ENCODE results near the gene RUNX1.

Gene RUNX1

DNA sequence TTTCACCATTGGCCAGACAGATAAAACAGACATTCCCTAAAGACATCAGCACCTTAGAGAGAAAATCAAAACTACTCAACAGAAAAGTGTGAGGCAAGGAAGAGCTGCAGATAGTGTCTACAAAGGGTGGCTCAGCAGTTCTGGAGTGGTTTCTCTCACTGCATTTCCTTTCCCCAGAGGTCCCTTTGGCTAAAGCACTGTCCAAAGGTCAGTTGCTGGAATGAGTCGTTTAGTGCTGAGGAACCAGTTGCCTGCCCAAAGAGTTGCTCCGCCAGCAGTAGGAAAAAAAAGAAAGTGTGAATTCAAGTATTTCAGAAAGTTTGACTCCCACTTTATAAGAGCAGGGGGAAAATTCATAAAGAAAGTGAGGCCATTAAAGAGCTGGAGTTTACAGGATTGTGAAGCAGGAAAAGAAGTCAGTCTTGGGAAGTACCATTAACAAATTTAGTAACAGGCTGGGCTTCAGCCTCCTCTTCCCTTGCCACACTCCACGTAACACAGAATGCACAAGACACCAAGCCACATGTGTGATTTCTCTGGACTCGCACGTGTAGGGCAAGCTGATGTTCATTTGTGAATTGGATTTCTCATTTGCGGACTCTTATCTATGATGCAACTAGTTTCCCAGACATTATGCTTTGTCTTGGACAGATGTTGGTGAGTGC lies 122.2 kb downstream of the RUNX1 start:
- no peak for DNase-seq (ENCODE audit: low spot score)
- no peak for FAIRE-seq

DNA sequence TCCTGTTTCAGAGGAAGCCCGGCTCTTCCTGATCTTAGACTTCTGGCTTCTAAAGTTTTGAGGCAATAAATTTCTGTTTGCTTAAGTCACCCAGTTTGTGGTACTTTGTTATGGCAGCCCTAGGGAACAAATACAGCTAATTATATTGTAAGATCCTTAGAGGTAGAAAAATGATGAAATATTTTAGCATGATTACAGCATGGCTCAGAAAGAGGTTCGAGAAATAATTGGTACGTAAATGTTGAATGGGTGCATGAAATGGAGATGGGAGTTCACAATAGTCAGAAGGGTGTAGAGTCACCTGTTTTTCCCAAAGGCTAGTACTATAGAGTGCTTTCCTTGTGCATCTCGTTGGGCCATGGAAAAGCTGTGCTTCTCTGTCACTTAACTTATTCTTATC lies 123.5 kb downstream of the RUNX1 start:
- DNase-seq (ENCODE audit: low spot score) (no peak), FAIRE-seq (no peak)

DNA sequence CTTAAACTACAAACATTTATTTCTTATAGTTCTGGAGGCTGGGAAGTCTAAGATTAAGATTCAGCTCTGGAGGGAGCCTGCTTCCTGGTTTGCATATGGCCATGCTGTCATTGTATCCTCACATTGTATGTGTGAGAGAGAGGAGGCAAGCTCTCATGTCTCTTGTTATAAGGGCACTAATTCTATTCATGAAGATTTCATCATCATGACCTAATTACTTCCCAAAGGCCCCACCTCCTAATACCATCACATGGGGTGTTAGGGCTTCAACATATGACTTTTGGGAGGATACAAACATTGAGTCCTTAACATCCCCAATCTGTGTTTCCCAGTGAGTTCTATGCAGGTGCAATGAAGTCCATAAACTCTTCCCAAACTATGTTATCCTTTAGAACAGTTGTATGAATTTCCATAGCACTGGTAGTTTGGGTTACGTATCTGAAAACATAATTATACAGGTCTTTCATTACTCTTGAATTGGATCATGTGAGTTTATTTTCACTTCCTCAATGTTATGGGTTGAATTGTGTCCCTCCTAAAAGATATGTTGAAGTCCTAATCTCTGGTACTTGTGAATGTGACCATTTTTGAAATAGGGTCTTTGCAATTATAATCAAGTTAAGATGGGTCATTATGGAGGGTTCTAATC lies 124.2 kb downstream of the RUNX1 start:
- no peak for FAIRE-seq
- DNase-seq (ENCODE audit: low spot score) = no peak

DNA sequence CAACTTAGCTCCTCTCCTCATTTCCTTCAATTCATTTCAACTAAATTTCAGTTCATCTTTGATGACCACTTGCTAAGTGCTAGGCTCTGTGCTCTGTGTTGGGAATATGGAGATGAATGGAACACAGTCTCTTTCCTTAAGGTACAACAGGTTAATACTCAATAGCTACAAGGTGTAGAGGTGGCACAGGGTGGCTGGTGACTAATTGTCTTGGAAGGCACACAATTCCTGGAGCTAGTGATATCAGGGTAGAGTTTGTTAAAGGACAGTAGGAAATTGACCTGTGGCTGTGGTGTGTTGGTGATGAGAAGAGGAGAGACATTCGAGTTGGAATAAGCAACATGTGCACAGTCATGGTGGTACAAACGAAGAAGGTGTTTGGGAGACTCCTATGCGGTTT lies 124.9 kb downstream of the RUNX1 start:
- FAIRE-seq (no peak), DNase-seq (ENCODE audit: low spot score) (no peak)

DNA sequence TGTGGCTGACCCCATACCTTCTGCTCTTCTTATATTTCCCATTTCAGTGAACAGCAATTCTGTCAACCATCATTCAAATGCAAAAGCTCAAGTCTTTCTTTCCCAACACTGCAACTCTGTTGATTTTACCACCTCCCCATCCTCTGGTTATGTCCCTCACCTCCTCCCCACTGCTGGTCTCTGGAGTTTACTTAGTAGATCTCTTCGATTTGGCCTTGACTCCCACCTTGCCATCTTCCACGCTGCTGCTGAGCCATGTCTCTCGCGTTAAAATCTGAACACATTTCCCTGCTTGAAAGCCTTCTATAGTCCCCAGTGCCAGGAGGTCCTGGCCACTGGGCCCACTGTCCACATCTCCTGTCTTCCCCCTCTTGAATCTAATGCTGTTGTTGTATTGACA lies 125.5 kb downstream of the RUNX1 start:
- no peak for FAIRE-seq
- no peak for DNase-seq (ENCODE audit: low spot score)

DNA sequence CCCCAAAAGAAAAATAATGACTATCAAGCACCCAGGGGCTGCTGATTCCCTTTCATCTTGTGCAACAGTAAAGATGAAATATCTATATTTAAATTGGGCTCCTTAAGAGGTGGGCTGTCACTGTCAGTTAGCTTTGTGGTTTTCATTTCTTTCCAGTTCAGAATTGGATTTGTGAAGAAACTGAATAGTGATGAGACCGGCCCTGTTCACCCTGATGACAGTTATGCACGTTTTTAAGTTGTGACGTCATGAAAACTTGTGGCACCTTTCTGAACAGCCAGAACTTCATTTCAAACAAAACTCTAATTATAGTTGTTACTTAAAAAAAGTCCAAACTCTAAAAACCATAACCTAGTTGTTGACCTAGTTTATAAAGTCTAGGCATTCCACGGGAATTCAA lies 125.9 kb downstream of the RUNX1 start:
- FAIRE-seq = no peak
- DNase-seq (ENCODE audit: low spot score) = no peak

DNA sequence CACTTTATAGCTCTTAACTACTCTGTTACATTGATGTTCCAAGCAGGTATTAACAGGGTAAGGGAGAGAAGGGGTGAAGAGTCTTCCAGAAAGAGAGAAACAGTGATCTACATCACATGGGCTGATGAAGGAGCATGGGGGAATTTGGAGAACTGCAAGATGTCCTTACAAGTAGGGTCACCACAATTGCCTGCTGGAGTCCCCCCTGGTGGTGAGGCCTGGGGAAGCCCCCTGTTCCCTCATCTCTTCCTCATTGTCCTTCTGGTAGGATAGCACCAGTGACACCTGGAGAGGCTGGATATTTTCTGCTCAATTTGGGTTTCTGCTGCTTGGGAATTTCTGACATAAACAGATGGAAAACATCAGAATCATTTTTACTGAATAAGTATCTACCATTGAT lies 126.6 kb downstream of the RUNX1 start:
- FAIRE-seq = no peak
- no peak for DNase-seq (ENCODE audit: low spot score)

DNA sequence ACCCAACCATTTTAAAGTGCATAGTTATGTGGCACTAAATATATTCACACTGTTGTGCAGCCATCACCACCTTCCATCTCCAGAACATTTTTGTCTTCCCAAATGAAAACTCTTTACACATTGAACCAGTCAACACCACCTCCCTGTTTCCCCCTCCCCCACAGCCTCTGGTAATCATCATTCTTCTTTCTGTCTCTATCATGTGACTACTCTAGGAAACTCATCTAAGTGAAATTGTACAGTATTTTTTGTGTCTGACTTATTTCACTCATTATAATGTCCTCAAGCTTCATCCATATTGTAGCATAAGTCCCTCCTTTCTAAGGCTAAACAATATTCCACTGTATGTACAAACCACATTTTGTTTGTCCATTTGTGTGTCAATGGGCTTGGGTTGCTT lies 128.0 kb downstream of the RUNX1 start:
- no peak for DNase-seq (ENCODE audit: low spot score)
- FAIRE-seq = no peak

DNA sequence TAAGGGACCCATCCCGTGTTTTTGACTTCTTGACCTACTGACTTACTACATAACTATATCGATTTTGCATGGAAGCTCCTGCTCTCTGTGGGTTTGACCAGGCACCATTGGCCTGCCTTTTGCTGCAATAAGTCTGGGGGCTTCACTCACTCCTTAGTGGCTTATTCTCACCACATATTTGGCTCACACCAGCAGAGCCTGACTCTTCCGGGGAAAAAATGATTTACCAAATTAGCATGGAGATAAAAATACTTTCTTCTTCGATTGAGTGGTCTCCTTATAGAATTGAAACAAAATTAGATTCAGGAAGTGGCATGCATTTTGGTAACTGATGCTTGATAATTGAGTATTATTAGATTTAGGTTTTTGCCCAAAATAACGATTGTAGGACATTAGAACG lies 129.7 kb downstream of the RUNX1 start:
- no peak for DNase-seq (ENCODE audit: low spot score)
- FAIRE-seq = no peak

DNA sequence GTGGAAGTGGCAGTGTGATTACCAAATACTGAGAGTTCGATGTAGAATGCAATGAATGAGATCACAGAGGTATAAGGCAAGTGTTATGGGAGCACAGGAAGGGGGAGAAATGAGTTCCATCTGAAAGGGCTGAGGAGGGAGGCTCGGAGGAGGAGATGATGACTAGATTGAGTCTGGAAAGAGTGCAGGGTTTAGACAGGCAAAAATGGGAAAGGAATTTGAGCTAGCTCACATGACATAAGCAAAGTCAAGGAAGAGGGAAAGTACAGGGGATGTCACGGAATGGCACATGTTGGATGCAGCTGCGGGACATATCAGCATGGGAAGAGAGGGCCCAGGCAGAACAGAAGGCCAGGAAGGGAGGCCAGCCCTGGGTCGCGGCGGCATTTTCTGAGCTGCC lies 132.7 kb downstream of the RUNX1 start:
- FAIRE-seq (no peak), DNase-seq (ENCODE audit: low spot score) (no peak)

DNA sequence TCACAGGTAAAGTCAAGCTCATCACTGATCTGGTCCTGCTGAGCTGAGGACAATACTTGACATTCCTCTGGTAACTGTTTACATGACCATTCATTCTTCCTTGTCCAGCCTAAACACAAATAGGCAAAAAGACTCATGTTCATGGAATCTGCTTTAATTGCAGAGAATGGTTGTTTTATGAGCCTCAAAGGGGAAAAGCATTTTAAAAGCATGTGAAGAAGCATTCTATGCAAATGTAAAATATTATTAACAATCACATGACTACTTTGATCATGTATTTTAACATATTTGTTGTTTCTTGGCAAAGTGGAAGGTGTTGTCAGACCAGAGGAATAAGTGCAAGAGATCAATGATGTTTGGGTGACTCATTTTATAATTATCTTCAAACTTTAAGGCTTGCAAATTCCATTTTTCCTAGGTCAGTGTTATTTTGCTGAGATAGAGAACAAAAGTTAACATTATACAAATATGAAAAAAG lies 133.7 kb downstream of the RUNX1 start:
- DNase-seq (ENCODE audit: low spot score) = no peak
- FAIRE-seq = no peak

DNA sequence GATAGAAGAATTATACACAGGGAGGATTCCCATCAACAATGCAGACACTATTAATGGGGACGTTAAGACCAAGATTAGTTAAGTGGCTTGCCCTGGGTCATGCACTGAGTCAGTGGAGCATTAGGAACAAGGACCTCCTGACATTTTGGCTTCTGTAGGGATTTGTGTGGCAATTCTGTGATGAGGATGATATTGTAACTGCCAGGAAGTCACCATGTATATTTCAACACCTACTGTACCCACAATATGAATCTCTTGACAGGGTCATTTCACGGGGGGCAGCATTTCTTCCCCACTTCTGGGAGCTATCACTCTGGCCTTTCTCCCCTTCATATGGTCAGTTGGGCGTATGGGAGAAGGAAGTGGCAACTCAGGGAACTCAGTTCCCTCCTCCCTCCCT lies 134.9 kb downstream of the RUNX1 start:
- FAIRE-seq = no peak
- no peak for DNase-seq (ENCODE audit: low spot score)

DNA sequence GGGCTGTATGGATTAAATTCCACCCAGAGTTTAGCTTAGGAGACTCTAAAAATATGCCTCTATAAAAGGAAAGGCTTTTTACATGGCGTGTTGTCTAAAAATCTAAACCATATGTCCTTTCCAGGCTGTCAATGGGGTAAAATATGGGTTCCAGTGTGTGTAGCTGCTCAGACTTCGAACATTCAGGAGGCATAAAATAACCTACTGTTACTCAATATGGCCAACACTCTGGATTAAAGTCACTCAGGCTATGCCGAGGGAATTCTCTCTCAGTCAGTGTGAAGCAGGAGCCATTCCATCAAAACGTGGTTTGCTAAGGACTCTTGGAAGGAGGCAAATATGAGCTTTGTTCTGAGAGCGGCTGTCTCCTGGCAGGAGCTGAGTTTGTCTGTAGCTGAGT lies 135.3 kb downstream of the RUNX1 start:
- no peak for FAIRE-seq
- DNase-seq (ENCODE audit: low spot score) = no peak

DNA sequence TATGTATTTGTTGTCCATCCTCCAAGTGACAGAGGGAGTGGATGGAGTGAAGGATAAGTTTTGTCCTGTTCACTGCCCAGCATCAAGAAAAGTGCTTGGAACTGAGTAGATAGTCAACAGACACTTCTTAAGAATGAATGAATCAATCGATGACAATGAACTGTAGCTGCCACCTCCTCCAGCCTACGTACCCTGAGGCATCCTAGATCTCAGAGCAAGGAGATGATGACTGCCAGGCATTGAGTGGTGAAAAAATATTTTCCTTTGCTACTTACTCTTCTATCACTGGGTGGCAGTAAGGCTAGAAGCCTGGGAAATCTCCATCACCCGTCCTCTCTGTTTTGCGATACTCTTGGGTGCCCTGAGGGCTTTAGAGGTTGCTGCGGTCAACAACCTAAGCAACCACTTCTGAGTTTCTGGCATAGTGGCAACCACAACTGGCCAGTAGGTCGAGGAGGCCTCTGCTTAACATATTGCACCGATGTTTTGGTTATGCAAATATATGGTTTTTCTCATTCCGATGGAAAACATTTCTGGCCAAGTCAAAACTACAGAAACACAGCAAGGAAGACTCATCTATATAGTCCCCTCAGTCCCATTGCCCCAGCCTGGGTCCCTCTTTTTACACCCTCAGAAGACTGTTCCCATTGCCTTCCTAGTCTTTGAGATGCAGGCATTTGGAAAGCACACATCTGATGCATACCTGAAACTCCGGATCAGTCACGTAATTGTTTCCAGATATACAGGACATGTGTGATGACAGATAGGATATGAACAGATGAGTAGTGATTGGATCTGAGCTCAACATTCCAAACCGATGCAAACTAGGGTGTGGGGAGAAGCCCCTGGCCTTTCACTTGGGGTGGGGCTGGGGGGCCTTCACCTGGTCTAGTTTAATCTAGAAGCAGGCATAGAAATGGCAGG lies 136.8 kb downstream of the RUNX1 start:
- no peak for FAIRE-seq
- DNase-seq (ENCODE audit: low spot score) = no peak

DNA sequence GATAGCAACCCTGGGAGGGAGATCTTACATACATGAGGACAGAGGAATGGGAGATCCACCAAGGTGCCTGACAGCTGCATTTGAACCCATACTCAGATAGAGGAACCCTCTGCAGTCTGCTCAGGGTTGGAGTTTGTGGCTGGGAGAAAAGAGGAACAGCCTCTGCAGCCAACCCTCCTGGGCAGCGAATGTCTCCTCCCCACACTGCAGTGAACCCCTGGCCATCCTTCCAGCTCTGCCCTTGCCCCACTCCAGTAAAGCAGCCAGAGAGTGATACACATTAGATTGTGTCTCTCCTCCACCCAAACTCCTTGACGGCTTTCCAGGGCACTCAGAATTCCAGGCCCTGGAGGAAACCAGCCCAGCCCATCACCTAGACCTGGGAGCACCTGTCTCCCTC lies 137.7 kb downstream of the RUNX1 start:
- FAIRE-seq = no peak
- DNase-seq (ENCODE audit: low spot score) = no peak

DNA sequence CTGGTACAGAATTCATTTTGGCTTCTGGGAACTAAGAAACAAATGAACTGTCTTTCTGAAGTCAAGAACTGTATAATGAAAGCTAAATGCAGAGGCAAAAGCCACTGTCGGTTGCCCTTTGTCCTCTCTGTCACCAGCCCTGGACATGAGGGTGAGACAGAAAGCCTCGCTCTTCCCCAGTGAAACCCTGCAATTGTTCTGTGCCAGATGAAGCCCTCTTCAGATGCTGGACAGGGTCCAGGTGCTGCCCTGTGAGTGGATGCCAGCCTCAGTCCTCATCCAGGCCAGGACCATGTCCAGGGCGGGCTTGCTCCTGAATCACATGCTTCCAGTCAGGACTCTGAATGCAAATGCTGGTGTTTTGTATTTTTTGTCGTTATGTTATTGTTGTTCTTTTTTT lies 138.7 kb downstream of the RUNX1 start:
- DNase-seq (ENCODE audit: low spot score) (no peak), FAIRE-seq (no peak)

DNA sequence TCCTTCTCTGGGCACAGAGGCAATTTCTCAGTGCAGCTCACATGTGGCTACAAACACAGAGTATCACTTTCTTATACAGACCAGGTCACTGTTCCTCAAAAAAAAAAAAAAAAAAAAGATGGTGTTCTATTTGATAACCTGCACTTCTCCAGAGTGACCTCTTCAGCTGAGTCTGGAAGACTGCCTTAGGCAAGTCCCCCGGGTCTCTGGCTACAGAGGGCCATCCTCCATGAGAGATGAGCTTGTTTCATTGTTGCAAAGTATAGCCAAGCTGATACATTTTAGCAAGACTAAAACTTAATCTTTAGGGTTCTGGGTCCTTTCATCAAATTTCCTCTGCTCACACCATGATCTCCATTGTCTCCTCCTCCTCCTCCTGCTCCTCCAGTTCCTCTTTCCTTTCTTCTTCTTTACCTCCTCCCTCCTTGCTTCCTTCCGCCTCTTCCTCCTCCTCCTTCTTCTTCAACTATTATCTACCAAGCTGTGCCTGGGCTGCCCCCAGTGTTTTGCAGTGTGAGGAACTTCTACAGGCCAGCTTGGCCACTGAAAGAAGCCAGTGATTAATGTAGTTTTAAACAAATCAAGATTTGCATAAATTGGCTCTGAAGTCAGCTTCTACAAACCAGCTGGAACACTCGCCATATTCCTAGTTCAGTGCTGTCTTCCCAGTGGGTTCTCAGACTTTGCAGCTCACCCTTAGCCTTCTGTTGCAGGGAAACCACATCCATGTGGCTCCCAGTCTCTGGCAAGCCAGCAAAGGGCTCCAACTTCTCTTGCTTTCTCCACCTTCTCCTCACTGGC lies 139.4 kb downstream of the RUNX1 start:
- FAIRE-seq (no peak), DNase-seq (ENCODE audit: low spot score) (no peak)

DNA sequence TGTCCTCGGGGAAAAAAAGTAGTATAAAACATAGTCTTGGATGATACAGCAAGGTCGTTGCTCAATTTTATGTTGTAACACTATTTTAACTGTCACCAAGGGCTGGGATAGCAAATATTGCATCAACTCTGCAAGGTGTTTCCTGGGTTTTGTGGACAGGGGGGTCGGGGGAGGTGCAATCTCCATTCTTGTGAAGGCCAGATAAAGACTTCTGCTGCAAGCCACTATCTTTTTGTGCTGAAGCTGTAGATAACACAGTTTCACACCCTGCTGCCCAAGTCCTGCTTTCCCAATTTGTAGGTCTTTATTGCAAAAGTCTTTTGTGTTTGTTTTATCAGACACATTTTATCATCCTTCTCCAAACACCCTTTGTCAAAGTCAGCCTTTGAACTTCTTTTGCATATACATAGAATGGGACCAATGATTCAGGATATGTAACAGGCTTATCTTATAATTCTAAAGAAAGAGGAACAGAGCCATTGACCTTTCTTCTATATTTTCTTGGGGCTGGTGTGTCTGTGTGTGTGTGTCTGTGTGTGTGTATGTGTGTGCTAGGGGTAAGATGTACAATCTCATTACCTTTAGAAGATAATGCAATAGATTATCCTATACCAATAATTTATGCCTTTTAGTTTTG lies 140.6 kb downstream of the RUNX1 start:
- no peak for FAIRE-seq
- no peak for DNase-seq (ENCODE audit: low spot score)

DNA sequence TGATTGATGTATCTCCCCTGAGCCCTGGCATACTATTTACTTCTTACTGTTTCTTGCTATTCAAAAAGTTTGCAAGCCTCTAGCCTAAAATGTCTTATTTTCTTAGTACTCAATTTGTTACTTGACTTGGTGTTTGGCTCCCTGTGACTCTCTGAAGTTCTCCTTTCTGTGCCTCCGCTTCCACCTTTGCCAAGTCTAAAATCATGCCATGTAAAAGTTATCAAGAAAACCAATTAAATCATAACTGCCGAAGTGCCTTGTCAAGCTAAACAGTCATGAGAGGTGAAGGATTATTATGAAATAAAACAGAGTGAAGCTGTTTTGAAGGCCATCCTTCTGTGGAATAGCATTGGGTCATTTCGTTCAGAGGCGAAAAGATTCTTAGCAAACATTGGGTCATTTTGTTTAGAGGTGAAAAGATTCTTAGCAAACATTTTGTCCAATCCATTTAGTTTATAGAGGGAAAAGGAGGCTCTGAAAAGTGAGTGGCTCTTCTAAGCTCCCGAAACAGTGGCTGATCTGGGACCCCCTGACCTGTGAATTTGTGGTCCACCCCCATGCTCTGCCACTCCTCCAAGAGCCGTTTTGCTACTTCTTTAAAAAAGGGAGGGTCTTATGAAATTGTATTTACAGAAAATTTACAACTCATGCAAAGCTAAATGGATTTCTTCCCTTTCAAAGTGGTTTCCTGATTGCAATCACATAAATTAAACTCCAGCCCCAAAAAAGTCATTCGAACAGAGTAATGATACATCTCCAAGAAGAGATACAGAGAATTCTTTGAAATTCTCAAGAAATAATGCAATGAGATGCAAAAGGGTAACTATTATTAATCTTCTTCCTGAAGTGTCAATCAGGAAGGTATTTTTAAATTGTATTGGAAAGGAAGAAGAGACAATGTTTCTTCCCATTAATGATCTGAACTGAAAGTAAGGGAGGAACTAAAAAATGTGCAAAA lies 141.4 kb downstream of the RUNX1 start:
- no peak for FAIRE-seq
- DNase-seq (ENCODE audit: low spot score) = no peak

DNA sequence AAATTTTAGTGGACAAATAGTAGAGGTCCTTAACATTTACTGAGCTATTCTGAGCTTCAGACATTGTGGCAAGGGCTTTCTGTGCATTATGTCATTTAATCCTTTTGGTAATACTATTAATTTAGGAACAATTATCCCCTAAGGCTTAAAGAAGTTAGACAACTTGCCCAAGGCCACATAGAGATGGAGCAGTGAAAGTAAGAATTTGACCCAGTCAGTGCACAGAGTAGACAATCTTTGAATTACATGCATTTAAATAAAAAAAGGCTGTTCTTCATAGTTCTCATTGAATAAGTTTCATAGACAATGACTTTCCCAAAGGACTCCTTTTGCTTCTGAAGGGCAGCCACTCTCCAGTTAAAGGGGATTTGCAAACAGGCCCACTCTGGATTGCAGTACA lies 142.7 kb downstream of the RUNX1 start:
- no peak for FAIRE-seq
- no peak for DNase-seq (ENCODE audit: low spot score)
